Prostate gland (tissue), 2 donors: Measurements from ENCODE around the gene OR4N2. TPM values are rescaled to one million over a fixed set of nuclear protein-coding genes. Genes with fewer than 3 reads are reported as not detected.
A peak's percentile ranks its signal among the peaks of the same experiment; 100 is the strongest.
"Not testable (repeated sequence)": the region's sequence is repeated elsewhere in the genome, so short reads cannot be mapped to it uniquely, and the experiment has no call there.

ENCODE experiments used
- DNase-seq: peaks from one replicate; pipeline ENCODE4 v3.0.0-alpha.2; 2019; ENCODE audit warnings: low spot score
- H3K27ac ChIP-seq, 2 donors: fragments of 200-600 bp; sonication (generic); 2 replicates each; pipeline ENCODE4 v1.5.1; 2017 to 2019
- H3K27me3 ChIP-seq: fragments of 200-600 bp; sonication (generic); replicated peaks from 2 replicates; pipeline ENCODE4 v1.5.1; 2019; ENCODE audit not compliant: insufficient read depth
- H3K36me3 ChIP-seq, 2 donors: fragments of 200-600 bp; sonication (generic); 1 replicate in 1 of 2; 2 replicates in 1 of 2; pipeline versions ENCODE4 v1.5.1 to v1.8.1; 2017 to 2019
- H3K4me1 ChIP-seq: fragments of 200-600 bp; sonication (generic); replicated peaks from 2 replicates; pipeline ENCODE4 v1.5.1; 2019
- H3K4me3 ChIP-seq, 2 donors: fragments of 200-600 bp; sonication (generic); 2 replicates each; pipeline ENCODE4 v1.5.1; 2017 to 2019
- H3K9me3 ChIP-seq: fragments of 200-600 bp; sonication (generic); 2 replicates; pipeline ENCODE4 v1.5.1; 2017
- CTCF ChIP-seq, 4 experiments: fragments of 200-600 bp in 2 of 4; fragments of 450-650 bp in 2 of 4; sonication (generic) in 2 of 4; IDR thresholded peaks; 1 replicate in 3 of 4; 2 replicates in 1 of 4; pipeline ENCODE4 v1.5.1; 2016 to 2019; ENCODE audit warnings: antibody characterized with exemption in 4 of 4, mild to moderate bottlenecking in 2 of 4, moderate library complexity in 2 of 4
- POLR2A ChIP-seq: fragments of 450-650 bp; IDR thresholded peaks from one replicate; pipeline ENCODE4 v1.6.1; 2016; ENCODE audit warnings: antibody characterized with exemption, mild to moderate bottlenecking
- POLR2AphosphoS5 ChIP-seq: sonication (generic); formaldehyde crosslinking; IDR thresholded peaks from one replicate; pipeline ENCODE4 v1.6.1; 2017; ENCODE audit warnings: antibody characterized with exemption
- WGBS: methylation state at CpG from one replicate; pipeline ENCODE4 v1.1.5; 2018; 5-methylcytosine and 5-hydroxymethylcytosine counted together
- intact Hi-C: fragments of 100-400 bp; cut with DNase I; formaldehyde crosslinking; loops from one replicate; pipeline ENCODE4 v1.14.2; 2022
- total RNA-seq, 2 donors: library from RNA; depleted of rRNA; stranded (reverse); fragments of >200 nt; gene quantifications; one replicate each; pipeline ENCODE4 v1.1.0, GENCODE V29; 2016

OR4N2 gene
- total RNA-seq, 2 donors from 2014 or later = not detected

DNA sequence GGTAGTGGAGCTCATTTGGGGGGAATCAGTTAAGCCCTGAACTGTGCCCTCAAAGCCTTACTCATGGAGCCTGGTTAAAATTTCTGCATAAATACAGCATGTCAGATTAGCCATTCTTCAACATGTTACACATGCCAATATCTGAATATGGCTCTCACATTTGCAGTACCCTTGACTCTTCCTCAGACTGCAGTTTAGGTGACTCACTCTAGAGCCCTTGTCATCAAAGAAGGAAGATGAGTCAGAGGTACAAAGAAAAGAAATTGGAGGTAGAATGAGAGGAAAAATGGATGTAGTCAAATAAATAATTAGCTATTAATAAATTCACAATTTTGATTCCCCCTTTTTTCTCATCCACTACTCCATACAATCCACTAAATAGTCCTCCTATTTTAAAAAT is 47.8 kb downstream of the OR4N2 start:
- no peaks in the 10 kb centered on the region for H3K9me3 ChIP-seq

DNA sequence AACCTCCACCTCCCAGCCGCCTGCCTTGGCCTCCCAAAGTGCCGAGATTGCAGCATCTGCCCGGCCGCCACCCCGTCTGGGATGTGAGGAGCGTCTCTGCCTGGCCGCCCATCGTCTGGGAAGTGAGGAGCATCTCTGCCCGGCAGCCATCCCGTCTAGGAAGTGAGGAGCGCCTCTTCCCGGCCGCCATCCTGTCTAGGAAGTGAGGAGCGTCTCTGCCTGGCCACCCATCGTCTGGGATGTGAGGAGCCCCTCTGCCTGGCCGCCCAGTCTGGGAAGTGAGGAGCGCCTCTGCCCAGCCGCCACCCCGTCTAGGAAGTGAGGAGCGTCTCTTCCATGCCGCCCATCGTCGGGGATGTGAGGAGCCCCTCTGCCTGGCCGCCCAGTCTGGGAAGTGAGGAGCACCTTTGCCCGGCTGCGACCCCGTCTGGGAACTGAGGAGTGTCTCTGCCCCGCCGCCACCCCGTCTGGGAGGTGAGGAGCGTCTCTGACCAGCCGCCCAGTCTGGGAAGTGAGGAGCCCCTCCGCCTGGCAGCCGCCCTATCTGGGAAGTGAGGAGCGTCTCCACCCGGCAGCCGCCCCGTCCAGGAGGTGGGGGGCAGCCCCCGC is 62.6 kb downstream of the OR4N2 start:
- intact Hi-C loops, H3K4me1 ChIP-seq, DNase-seq, H3K36me3 ChIP-seq, H3K27ac ChIP-seq, H3K27me3 ChIP-seq, H3K9me3 ChIP-seq, H3K4me3 ChIP-seq: not testable (repeated sequence)
- WGBS = 91% methylated on average over 39 of the region's 39 CpGs

More for the DNA sequence above, 47.8 kb downstream of the OR4N2 start:
- no peak for TF ChIP-seq CTCF (IDR thresholded peaks at IDR 0.05)
- TF ChIP-seq POLR2AphosphoS5 = no peak
- Histone ChIP-seq H3K36me3 (no peaks in the 10 kb centered on the region), H3K4me1 (no peaks in the 10 kb centered on the region), H3K4me3 (no peak overlapping the region), H3K27ac (no peak overlapping the region), H3K27me3 (no peaks in the 10 kb centered on the region)
- no peak for DNase-seq
- intact Hi-C loops = no loop called here

- no peaks in the 10 kb centered on the region for H3K27me3 ChIP-seq
- TF ChIP-seq POLR2A = no peak
- TF ChIP-seq POLR2AphosphoS5 = no peak
- TF ChIP-seq CTCF (IDR thresholded peaks at IDR 0.05) = no peak
- no peak for DNase-seq
- H3K4me1 ChIP-seq = no peaks in the 10 kb centered on the region
- no peaks in the 10 kb centered on the region for H3K36me3 ChIP-seq
- no peak overlapping the region for H3K4me3 ChIP-seq
- H3K27ac ChIP-seq = no peak overlapping the region
- WGBS = 33% methylated on average over 6 of the region's 6 CpGs
- intact Hi-C loops = no loop called here
- H3K9me3 ChIP-seq = no peaks in the 10 kb centered on the region
These were observed 69.6 kb downstream of the OR4N2 start for GRCh38 chr14:19873178-19873577.

DNA sequence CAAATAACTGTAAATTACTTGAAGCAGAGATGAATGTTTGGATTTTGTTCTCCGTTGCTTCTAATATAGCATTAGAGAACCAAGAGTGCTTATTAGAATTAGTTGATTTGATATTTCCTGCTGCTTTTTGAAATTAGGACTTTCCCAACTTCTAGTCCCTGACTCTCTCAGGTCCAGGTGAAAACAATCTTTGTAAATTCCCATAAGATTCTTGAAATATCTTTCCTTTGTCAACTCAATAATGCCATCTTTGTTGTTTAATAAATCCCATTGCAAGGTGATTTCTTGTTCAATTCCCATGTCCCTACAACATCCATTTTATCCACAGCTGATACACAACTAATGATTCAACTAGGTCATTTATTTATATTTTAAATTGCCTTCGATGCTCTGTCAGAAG is 71.3 kb downstream of the OR4N2 start, which contains the start of gene OR4K2:
Gene OR4K2, plus strand, starts transcription at position 301 of the 400 bp plus-strand sequence. CDS start 1,126 bp downstream, outside the sequence.
- no peaks in the 10 kb centered on the region for H3K27me3 ChIP-seq
- intact Hi-C loops = no loop called here
- no peak within 1 kb of the TSS for H3K4me3 ChIP-seq
- H3K9me3 ChIP-seq = no peaks in the 10 kb centered on the region
- no peak for DNase-seq
- TF ChIP-seq POLR2AphosphoS5 = no peak
- TF ChIP-seq CTCF (IDR thresholded peaks at IDR 0.05) = no peak
- no peak for TF ChIP-seq POLR2A
- WGBS = 69% methylated on average over 2 of the region's 2 CpGs
- H3K27ac ChIP-seq = no peak within 1 kb of the TSS
- H3K36me3 ChIP-seq = no peaks in the 10 kb centered on the region
- H3K4me1 ChIP-seq = no peaks in the 10 kb centered on the region

- Histone ChIP-seq H3K36me3 (no peaks in the 10 kb centered on the region), H3K4me1 (no peaks in the 10 kb centered on the region), H3K27me3 (no peaks in the 10 kb centered on the region), H3K4me3 (no peak overlapping the region), H3K9me3 (no peaks in the 10 kb centered on the region), H3K27ac (no peak overlapping the region)
- intact Hi-C loops = no loop called here
- DNase-seq = no peak
- TF ChIP-seq POLR2A (no peak), POLR2AphosphoS5 (no peak), CTCF (IDR thresholded peaks at IDR 0.05) (peak in 3 of 4 experiments; percentile 39 to 89 (median 54))
These were observed 74.6 kb downstream of the OR4N2 start for GRCh38 chr14:19878029-19878642.

Other genes with a start within 250 kb of the OR4N2 start
- not detected for gene OR11H2, start 89.9 kb upstream of the OR4N2 start, total RNA-seq
- gene OR4Q3, start 60.2 kb upstream of the OR4N2 start, total RNA-seq = 1 to 10 TPM in 1 of 2 donors, not detected in 1; 3.1 TPM
- not detected for gene OR4M1, start 30.3 kb upstream of the OR4N2 start, total RNA-seq
- not detected for gene OR4K2, start 71.4 kb downstream of the OR4N2 start, total RNA-seq
- not detected for gene OR4K5, start 116.8 kb downstream of the OR4N2 start, total RNA-seq
- not detected for gene OR4K1, start 127.1 kb downstream of the OR4N2 start, total RNA-seq
- not detected for gene OR4K15, start 171.8 kb downstream of the OR4N2 start, total RNA-seq
- not detected for gene OR4Q2, start 198.4 kb downstream of the OR4N2 start, total RNA-seq
- gene OR4K14, start 215.5 kb downstream of the OR4N2 start, total RNA-seq = not detected
- gene OR4K13, start 232.3 kb downstream of the OR4N2 start, total RNA-seq = not detected